Thoracic aorta (tissue), 2 donors: Measurements from ENCODE around the gene ABHD2. TPM values are rescaled to one million over a fixed set of nuclear protein-coding genes. Genes with fewer than 3 reads are reported as not detected.

Experiments used
- ATAC-seq: fragments of 150-250 bp; one replicate; pipeline ENCODE4 v1.8.0; 2017; ENCODE audit warnings: low read depth; ENCODE audit not compliant: insufficient number of reproducible peaks, low FRiP score
- DNase-seq: peaks from one replicate; pipeline ENCODE4 v3.0.0-alpha.2; 2020; ENCODE audit warnings: low spot score
- H3K27ac ChIP-seq, 2 donors: fragments of 200-600 bp; sonication (generic); 1 replicate in 1 of 2; 2 replicates in 1 of 2; pipeline ENCODE4 v1.5.1; 2016; ENCODE audit warnings: mild to moderate bottlenecking in 2 of 2, moderate library complexity in 2 of 2
- H3K27me3 ChIP-seq: fragments of 200-600 bp; sonication (generic); replicated peaks from 2 replicates; pipeline ENCODE4 v1.6.0; 2016; ENCODE audit warnings: mild to moderate bottlenecking; ENCODE audit not compliant: insufficient read depth
- H3K36me3 ChIP-seq: fragments of 200-600 bp; sonication (generic); one replicate; pipeline ENCODE4 v1.5.1; 2016
- H3K4me1 ChIP-seq, 2 donors: fragments of 200-600 bp; sonication (generic); 1 replicate in 1 of 2; 2 replicates in 1 of 2; pipeline versions ENCODE4 v1.5.1 to v1.6.0; 2016; ENCODE audit warnings: low read depth in 2 of 2, mild to moderate bottlenecking in 1 of 2; ENCODE audit not compliant: control insufficient read depth in 1 of 2
- H3K4me3 ChIP-seq: fragments of 200-600 bp; sonication (generic); 2 replicates; pipeline ENCODE4 v1.5.1; 2016; ENCODE audit warnings: mild to moderate bottlenecking
- H3K9me3 ChIP-seq: fragments of 200-600 bp; sonication (generic); 2 replicates; pipeline ENCODE4 v1.5.1; 2016
- total RNA-seq, 2 donors: library from RNA; depleted of rRNA; stranded (reverse); fragments of >200 nt; gene quantifications; one replicate each; pipeline versions ENCODE4 v1.1.0 to v1.2.3, GENCODE V29; 2016
- TF ChIP-seq, protein P1 (sequence below): fragments of 200-600 bp; sonication (generic); IDR thresholded peaks from one replicate; pipeline ENCODE4 v1.5.1; 2019; ENCODE audit warnings: antibody characterized with exemption

ABHD2 gene
- total RNA-seq, 2 donors from 2014 or later = 177 to 283 TPM

- Histone ChIP-seq H3K27ac (peak overlapping the region; percentile 91 to 95), H3K27me3 (no peaks in the 10 kb centered on the region), H3K36me3 (peaks cover 30% of the 10 kb centered on the region), H3K9me3 (no peaks in the 10 kb centered on the region), H3K4me1 (peaks cover 55 to 98% of the 10 kb centered on the region in 2 donors), H3K4me3 (no peak overlapping the region)
- TF ChIP-seq, protein P1, sequence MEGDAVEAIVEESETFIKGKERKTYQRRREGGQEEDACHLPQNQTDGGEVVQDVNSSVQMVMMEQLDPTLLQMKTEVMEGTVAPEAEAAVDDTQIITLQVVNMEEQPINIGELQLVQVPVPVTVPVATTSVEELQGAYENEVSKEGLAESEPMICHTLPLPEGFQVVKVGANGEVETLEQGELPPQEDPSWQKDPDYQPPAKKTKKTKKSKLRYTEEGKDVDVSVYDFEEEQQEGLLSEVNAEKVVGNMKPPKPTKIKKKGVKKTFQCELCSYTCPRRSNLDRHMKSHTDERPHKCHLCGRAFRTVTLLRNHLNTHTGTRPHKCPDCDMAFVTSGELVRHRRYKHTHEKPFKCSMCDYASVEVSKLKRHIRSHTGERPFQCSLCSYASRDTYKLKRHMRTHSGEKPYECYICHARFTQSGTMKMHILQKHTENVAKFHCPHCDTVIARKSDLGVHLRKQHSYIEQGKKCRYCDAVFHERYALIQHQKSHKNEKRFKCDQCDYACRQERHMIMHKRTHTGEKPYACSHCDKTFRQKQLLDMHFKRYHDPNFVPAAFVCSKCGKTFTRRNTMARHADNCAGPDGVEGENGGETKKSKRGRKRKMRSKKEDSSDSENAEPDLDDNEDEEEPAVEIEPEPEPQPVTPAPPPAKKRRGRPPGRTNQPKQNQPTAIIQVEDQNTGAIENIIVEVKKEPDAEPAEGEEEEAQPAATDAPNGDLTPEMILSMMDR = no peak
- ATAC-seq = no peak
- no peak for DNase-seq
These were observed 33.2 kb downstream of the ABHD2 start for GRCh38 chr15:89121414-89121813.

- Histone ChIP-seq H3K9me3 (no peaks in the 10 kb centered on the region), H3K27me3 (no peaks in the 10 kb centered on the region), H3K4me1 (peaks cover 46 to 96% of the 10 kb centered on the region in 2 donors), H3K36me3 (peaks cover 20% of the 10 kb centered on the region), H3K4me3 (no peak overlapping the region), H3K27ac (peak overlapping the region; percentile 91 to 95)
- ATAC-seq = no peak
- DNase-seq = no peak
- TF ChIP-seq, protein P1 = no peak
These were observed 34.4 kb downstream of the ABHD2 start for GRCh38 chr15:89122505-89123180.

- Histone ChIP-seq H3K4me1 (peaks cover 42 to 96% of the 10 kb centered on the region in 2 donors), H3K27me3 (no peaks in the 10 kb centered on the region), H3K36me3 (peaks cover 19% of the 10 kb centered on the region)
These were observed 34.9 kb downstream of the ABHD2 start for GRCh38 chr15:89123181-89123525.

GRCh38 chr15:89125088-89125826 lies 37.0 kb downstream of the ABHD2 start:
- DNase-seq (no peak), ATAC-seq (no peak)
- Histone ChIP-seq H3K9me3 (no peaks in the 10 kb centered on the region), H3K4me3 (no peak overlapping the region), H3K36me3 (peaks cover 12% of the 10 kb centered on the region), H3K27ac (peak overlapping the region in 1 of 2 donors; percentile 91), H3K27me3 (no peaks in the 10 kb centered on the region), H3K4me1 (peaks cover 28 to 93% of the 10 kb centered on the region in 2 donors)
- TF ChIP-seq, protein P1 = no peak

More at GRCh38 chr15:89123181-89123525, 34.9 kb downstream of the ABHD2 start:
- Histone ChIP-seq H3K27ac (peak overlapping the region; percentile 91 to 95), H3K9me3 (no peaks in the 10 kb centered on the region), H3K4me3 (no peak overlapping the region)
- TF ChIP-seq, protein P1 = no peak
- ATAC-seq (no peak), DNase-seq (no peak)

GRCh38 chr15:89126009-89126408 lies 37.8 kb downstream of the ABHD2 start:
- Histone ChIP-seq H3K27me3 (no peaks in the 10 kb centered on the region), H3K36me3 (peaks cover 15% of the 10 kb centered on the region), H3K27ac (peak overlapping the region; percentile 37 to 91), H3K4me3 (no peak overlapping the region), H3K4me1 (peaks cover 23 to 85% of the 10 kb centered on the region in 2 donors), H3K9me3 (no peaks in the 10 kb centered on the region)
- ATAC-seq (no peak), DNase-seq (no peak)
- TF ChIP-seq, protein P1 = no peak
